RPMI7951 (cell line): ENCODE results near the gene CPSF2. TPM values are rescaled to one million over a fixed set of nuclear protein-coding genes. Genes with fewer than 3 reads are reported as not detected.

ENCODE experiments used
- DNase-seq: peaks from one replicate; pipeline ENCODE4 v3.0.0-alpha.2; 2012; ENCODE audit warnings: low read depth
- total RNA-seq: library from RNA; depleted of rRNA; stranded (reverse); fragments of >200 nt; shearing (Covaris generic); gene quantifications from 2 replicates; pipeline ENCODE4 v1.2.3, GENCODE V29; 2014; rRNA removed

The CPSF2 gene
- 40.6 and 56.0 TPM in 2 replicates for total RNA-seq

- peak; percentile 78 for DNase-seq
Measured at GRCh38 chr14:92121670-92122350, at the start of gene CPSF2, which contains the start of gene NDUFB1. Gene CPSF2, plus strand, starts transcription at chr14:92121969. Its CDS starts 9,016 bp downstream, at chr14:92130985. Gene NDUFB1, minus strand, starts transcription at chr14:92121706. Its CDS starts 4,069 bp downstream, at chr14:92117637.

GRCh38 chr14:92074555-92074954 lies 47.2 kb upstream of the CPSF2 start:
- no peak for DNase-seq

- DNase-seq = no peak
Measured at GRCh38 chr14:92088494-92088893, 33.3 kb upstream of the CPSF2 start.

GRCh38 chr14:92093320-92093719 lies 28.4 kb upstream of the CPSF2 start:
- no peak for DNase-seq

DNA sequence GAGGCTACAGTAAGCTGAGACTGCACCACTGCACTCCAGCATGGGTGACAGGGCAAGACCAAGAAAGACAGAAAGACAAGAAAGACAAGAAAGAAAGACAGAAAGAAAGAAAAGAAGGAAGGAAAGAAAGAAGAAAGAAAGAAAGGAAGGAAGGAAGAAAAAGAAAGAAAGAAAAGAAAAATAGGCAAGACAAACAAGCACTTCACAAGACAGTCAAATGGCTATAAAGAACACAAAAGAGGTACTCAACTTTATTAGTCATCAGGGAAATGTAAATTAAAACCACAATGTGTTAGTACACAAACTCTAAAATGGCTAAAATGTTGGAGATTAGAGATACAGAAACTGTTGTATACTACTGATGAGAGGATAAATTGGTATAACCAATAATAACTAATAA lies 22.0 kb upstream of the CPSF2 start:
- no peak for DNase-seq

DNA sequence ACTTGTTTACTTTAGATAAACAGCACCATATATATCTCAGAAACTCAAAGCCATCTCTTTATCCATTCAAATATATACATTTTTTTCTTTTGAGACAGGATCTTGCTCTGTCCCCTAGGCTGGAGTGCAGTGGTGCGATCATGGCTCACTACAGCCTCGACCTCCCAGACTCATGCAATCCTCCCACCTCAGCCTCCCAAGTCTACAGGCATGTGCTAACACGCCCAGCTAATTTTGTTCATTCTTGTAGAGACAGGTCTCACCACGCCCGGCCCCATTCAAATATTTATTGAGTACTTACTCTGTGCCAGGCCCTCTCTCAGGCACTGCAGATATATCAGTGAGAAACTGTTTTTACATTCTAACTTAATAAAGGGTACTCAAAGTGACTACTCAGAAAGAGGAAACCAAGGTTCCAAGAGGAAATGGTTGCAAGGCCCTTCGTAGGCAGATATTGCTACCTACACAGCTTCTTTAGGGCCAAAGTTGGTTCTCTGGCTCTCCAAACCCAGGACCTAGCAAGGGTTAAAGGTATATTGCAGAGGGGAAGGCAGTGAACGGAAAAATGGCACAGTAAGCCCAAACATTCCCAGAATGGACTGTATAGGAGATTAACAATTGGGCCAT lies 18.3 kb upstream of the CPSF2 start:
- no peak for DNase-seq

- no peak for DNase-seq
Measured at GRCh38 chr14:92105073-92105892, 16.5 kb upstream of the CPSF2 start.

- DNase-seq = peak; percentile 52
Measured at GRCh38 chr14:92105893-92106142, 16.0 kb upstream of the CPSF2 start.

DNA sequence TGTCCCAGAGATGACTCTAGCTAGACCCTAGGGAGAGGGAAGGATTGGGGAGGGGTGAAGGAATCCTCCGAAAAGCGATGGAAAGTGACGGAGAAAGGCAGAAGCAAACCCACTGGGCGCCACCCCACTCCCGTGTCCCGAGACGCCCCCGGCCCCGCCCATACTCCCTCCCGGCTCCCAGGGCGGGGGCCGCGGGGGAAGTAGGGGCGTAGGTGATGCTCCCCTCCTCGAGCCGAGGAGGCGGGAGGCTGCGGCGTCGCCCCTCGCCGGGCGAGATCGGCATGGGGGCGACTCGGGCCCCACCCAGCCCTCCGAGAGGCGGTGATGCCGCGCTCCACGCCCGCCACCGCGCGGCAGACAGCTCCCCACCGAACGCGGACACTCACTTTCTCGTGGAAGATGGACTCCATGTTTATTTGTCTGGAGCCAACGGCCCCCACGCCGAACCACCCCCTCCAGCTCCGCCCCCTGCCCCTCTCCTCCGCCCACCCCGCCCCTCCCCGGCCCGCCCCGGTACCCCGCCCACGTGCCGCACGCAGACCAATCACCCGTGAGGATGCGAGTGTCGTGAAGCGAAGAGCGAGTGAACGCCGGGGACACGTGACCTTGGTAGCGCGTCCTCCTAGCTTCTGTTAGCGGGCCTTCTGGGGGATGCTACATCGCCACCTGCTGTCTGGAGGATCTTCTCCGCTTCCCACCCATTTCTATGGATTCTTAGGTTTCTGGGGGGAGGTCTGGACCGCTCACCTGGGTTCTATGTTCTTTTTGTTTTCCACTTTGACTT lies 15.4 kb upstream of the CPSF2 start, which contains the start of gene ATXN3:
ATXN3 (minus strand) TSS at position 440 of the 784 bp plus-strand sequence; CDS start at position 410, 30 bp downstream.
- peak; percentile 98 for DNase-seq

GRCh38 chr14:92108345-92109254 lies 13.2 kb upstream of the CPSF2 start:
- DNase-seq = peak; percentile 58

- no peak for DNase-seq
Measured at GRCh38 chr14:92109490-92109889, 12.3 kb upstream of the CPSF2 start.

- DNase-seq = peak; percentile 37
Measured at GRCh38 chr14:92121207-92121669, 531 bp upstream of the CPSF2 start.

DNA sequence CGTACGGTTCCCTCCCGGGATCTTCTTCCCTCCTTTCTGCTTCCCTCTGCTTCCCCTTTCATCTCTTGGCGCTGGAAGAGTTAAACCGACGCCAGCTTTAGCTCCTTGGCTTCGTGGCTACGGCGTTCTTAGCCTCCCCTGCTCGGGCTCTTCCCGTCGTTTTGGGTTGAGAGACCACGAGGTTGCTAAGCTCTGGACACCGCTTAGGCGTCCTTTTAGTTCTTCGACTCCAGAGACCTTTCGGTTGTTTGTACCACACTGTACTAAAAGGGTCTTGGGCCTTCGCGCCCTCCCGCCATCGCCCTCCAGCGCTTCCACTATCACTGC lies 545 bp downstream of the CPSF2 start:
- peak; percentile 28 for DNase-seq

DNA sequence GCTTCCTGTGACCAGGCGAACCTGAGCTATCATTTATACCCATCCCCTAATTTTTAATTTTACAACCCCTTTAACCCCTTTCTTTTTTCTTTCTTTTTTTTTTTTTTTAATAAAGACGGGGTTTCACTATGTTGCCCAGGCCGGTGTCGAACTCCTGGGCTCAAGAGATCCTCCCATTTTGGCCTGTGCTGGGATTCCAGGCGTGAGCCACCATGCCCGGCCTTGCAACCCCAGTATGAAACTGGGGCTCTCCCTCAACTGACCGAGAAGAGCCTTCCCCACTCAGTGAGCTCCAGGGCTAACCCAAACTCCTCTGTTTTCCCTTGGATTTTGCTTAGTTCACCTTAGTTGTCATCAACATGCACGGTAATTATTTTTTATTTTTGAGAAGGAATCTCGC lies 992 bp downstream of the CPSF2 start:
- DNase-seq = no peak

- no peak for DNase-seq
Measured at GRCh38 chr14:92134456-92134855, 12.7 kb downstream of the CPSF2 start.

- DNase-seq = peak; percentile 24
Measured at GRCh38 chr14:92135269-92135668, 13.5 kb downstream of the CPSF2 start.

GRCh38 chr14:92143309-92143708 lies 21.5 kb downstream of the CPSF2 start:
- DNase-seq = no peak

- no peak for DNase-seq
Measured at GRCh38 chr14:92143962-92144361, 22.2 kb downstream of the CPSF2 start.

DNA sequence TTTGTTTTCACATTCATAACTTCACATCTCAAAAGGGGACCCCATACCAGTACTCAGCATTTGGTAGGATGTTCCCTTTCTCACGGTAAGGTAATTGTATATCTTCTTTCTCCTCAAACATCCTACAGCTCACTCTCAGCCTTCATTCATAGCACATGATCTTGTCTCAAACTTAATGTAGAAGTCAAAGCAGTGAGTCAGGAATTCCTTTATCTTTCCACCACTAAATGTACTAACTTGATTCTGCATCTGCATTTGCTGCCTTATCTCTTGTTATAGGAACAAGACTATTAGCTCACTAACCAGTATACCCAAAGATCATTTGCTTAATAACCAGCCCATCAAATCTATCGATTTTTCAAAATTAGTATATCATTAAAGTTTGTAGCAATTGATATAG lies 22.9 kb downstream of the CPSF2 start:
- DNase-seq = no peak

DNA sequence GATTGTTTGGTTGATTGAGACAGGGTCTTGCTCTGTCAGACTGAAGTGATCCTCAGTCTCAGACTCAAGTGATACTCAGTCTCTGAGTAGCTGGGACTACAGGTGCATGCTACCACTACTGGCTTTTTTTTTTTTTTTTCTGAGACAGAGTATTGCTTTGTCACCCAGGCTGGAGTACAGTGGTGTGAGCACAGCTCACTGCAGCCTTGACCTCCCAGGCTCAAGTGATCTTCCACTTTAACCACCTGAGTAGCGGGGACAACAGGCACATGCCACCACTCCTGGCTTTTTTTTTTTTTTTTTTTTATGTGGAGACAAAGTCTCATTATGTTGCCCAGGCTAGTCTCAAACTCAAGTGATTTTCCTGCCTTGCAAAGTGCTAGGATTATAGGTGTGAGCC lies 31.8 kb downstream of the CPSF2 start:
- DNase-seq = no peak
